Measurements from ENCODE around the gene TMEM215. TPM values are rescaled to one million over a fixed set of nuclear protein-coding genes. Genes with fewer than 3 reads are reported as not detected.
"Not testable (repeated sequence)": the region's sequence is repeated elsewhere in the genome, so short reads cannot be mapped to it uniquely, and the experiment has no call there.

Gene TMEM215
- total RNA-seq, 6 experiments from 2014 or later: not detected

GRCh38 chr9:32782476-32783167, 718 bp upstream of the TMEM215 start:
- Mint-ChIP-seq H3K9me3 (no peaks in the 10 kb centered on the region; the same call in 1 of the 2 replicates), H3K27ac (no peak overlapping the region), H3K4me3 (no peak overlapping the region), H3K27me3 (ENCODE audit: insufficient read depth) (peaks cover 12% of the 10 kb centered on the region), H3K4me1 (ENCODE audit: low read depth) (no peaks in the 10 kb centered on the region), H3K36me3 (ENCODE audit: low read depth) (no peaks in the 10 kb centered on the region)
- no peak for TF ChIP-seq CTCF (IDR thresholded peaks at IDR 0.05)
- no peak for DNase-seq

GRCh38 chr9:32787816-32788215, 4.5 kb downstream of the TMEM215 start:
- DNase-seq: no peak
- no peak overlapping the region for H3K27ac Mint-ChIP-seq
- H3K27me3 Mint-ChIP-seq (ENCODE audit: insufficient read depth): peaks cover 10% of the 10 kb centered on the region
- no peaks in the 10 kb centered on the region; the same call in 1 of the 2 replicates for H3K9me3 Mint-ChIP-seq
- no peak overlapping the region for H3K4me3 Mint-ChIP-seq
- no peaks in the 10 kb centered on the region for H3K36me3 Mint-ChIP-seq (ENCODE audit: low read depth)
- H3K4me1 Mint-ChIP-seq (ENCODE audit: low read depth): no peaks in the 10 kb centered on the region
- TF ChIP-seq CTCF (IDR thresholded peaks at IDR 0.05): no peak

GRCh38 chr9:32796015-32796414, 12.7 kb downstream of the TMEM215 start:
- H3K27me3 Mint-ChIP-seq (ENCODE audit: insufficient read depth); H3K4me1 Mint-ChIP-seq (ENCODE audit: low read depth); H3K36me3 Mint-ChIP-seq (ENCODE audit: low read depth); H3K27ac Mint-ChIP-seq; DNase-seq; H3K4me3 Mint-ChIP-seq: not testable (repeated sequence)
- peaks cover 20% of the 10 kb centered on the region for H3K9me3 Mint-ChIP-seq

- H3K36me3 Mint-ChIP-seq (ENCODE audit: low read depth): peaks cover 4% of the 10 kb centered on the region
- no peaks in the 10 kb centered on the region for H3K4me1 Mint-ChIP-seq (ENCODE audit: low read depth)
- no peaks in the 10 kb centered on the region for H3K27me3 Mint-ChIP-seq (ENCODE audit: insufficient read depth)
- H3K9me3 Mint-ChIP-seq: peaks cover 5% of the 10 kb centered on the region
- no peak for TF ChIP-seq CTCF (IDR thresholded peaks at IDR 0.05)
- H3K27ac Mint-ChIP-seq: no peak overlapping the region
- no peak for DNase-seq
- no peak overlapping the region for H3K4me3 Mint-ChIP-seq
These were observed 18.2 kb downstream of the TMEM215 start for GRCh38 chr9:32801530-32801929.

GRCh38 chr9:32807217-32807616, 23.9 kb downstream of the TMEM215 start:
- Mint-ChIP-seq H3K27ac (no peak overlapping the region), H3K9me3 (peaks cover 4% of the 10 kb centered on the region; the same call in 1 of the 2 replicates), H3K4me3 (no peak overlapping the region), H3K36me3 (ENCODE audit: low read depth) (no peaks in the 10 kb centered on the region), H3K27me3 (ENCODE audit: insufficient read depth) (no peaks in the 10 kb centered on the region), H3K4me1 (ENCODE audit: low read depth) (no peaks in the 10 kb centered on the region)
- no peak for TF ChIP-seq CTCF (IDR thresholded peaks at IDR 0.05)
- no peak for DNase-seq

- Mint-ChIP-seq H3K4me1 (ENCODE audit: low read depth) (no peaks in the 10 kb centered on the region), H3K36me3 (ENCODE audit: low read depth) (no peaks in the 10 kb centered on the region), H3K27ac (no peak overlapping the region), H3K9me3 (peaks cover 4% of the 10 kb centered on the region; the same call in 1 of the 2 replicates), H3K27me3 (ENCODE audit: insufficient read depth) (peaks cover 4% of the 10 kb centered on the region), H3K4me3 (no peak overlapping the region)
- TF ChIP-seq CTCF (IDR thresholded peaks at IDR 0.05): no peak
- DNase-seq: no peak
These were observed 27.9 kb downstream of the TMEM215 start for GRCh38 chr9:32811246-32811645.

Data from HFFc6 (cell line).